Measurements from ENCODE around the gene FAM53A. TPM values are rescaled to one million over a fixed set of nuclear protein-coding genes. Genes with fewer than 3 reads are reported as not detected.

Gene FAM53A
- total and polyA plus RNA-seq, 2 of the 13 experiments (the other 11 are each of a cell fraction or from before 2014, with no cell fraction given): 0.48 to 1.1 TPM

- TF ChIP-seq ZNF597 (CRISPR knock-in tag; IDR thresholded peaks at IDR 0.05) (no peak), ZC3H13 (CRISPR knock-in tag; IDR thresholded peaks at IDR 0.05) (no peak), ZNF503 (CRISPR knock-in tag; IDR thresholded peaks at IDR 0.05) (no peak), ZNF280B (CRISPR knock-in tag; IDR thresholded peaks at IDR 0.05; ENCODE audit: borderline replicate concordance) (no peak), FOXA3 (CRISPR knock-in tag; IDR thresholded peaks at IDR 0.05) (0 out of 2 replicates have a peak, but pooled peaks have one; percentile 23), ETV5 (CRISPR knock-in tag; IDR thresholded peaks at IDR 0.05; ENCODE audit: borderline replicate concordance) (peak; percentile 65; the same call in 1 of the 2 replicates), ZNF724P (CRISPR knock-in tag; IDR thresholded peaks at IDR 0.05; ENCODE audit: borderline replicate concordance) (no peak), SNAPC2 (CRISPR knock-in tag; IDR thresholded peaks at IDR 0.05) (0 out of 2 replicates have a peak, but pooled peaks have one; percentile 8), SIN3A (IDR thresholded peaks at IDR 0.05; ENCODE audit: borderline replicate concordance, low read depth, low read length) (peak; percentile 96), GMEB1 (CRISPR knock-in tag; IDR thresholded peaks at IDR 0.05; ENCODE audit: borderline replicate concordance) (peak; percentile 81; the same call in 1 of the 2 replicates), ZSCAN12 (CRISPR knock-in tag; IDR thresholded peaks at IDR 0.05) (no peak), KLF11 (CRISPR knock-in tag; IDR thresholded peaks at IDR 0.05) (0 out of 2 replicates have a peak, but pooled peaks have one; percentile 35), ZNF180 (CRISPR knock-in tag; IDR thresholded peaks at IDR 0.05; ENCODE audit: borderline replicate concordance, low read depth) (no peak), GMEB2 (CRISPR knock-in tag; IDR thresholded peaks at IDR 0.05; ENCODE audit: low read depth) (peak; percentile 33; the same call in 1 of the 2 replicates), SMC3 (IDR thresholded peaks at IDR 0.05; ENCODE audit: low read length) (no peak), SRSF9 (IDR thresholded peaks at IDR 0.05; ENCODE audit: borderline replicate concordance, insufficient read depth, low read depth, low read length, poor library complexity, severe bottlenecking) (no peak), HNRNPL (IDR thresholded peaks at IDR 0.05; ENCODE audit: low read depth, low read length) (0 out of 2 replicates have a peak, but pooled peaks have one; percentile 42), FOXC1 (CRISPR knock-in tag; IDR thresholded peaks at IDR 0.05; ENCODE audit: borderline replicate concordance) (no peak), ATF1 (CRISPR knock-in tag; IDR thresholded peaks at IDR 0.05) (no peak), KDM5A (IDR thresholded peaks at IDR 0.05; ENCODE audit: borderline replicate concordance, low read length) (no peak), RXRB (CRISPR knock-in tag; IDR thresholded peaks at IDR 0.05; ENCODE audit: borderline replicate concordance) (peak; percentile 19; the same call in 1 of the 2 replicates)
These were observed 37.0 kb upstream of the FAM53A start, which contains the start of the genes TACC3 and TMEM129 (continued) for GRCh38 chr4:1721003-1721665.

All from HepG2 (cell line).